HG02840 (cell line): ENCODE data around the gene TICRR.

ENCODE experiments used
- ATAC-seq: cut with Tn5 transposase; IDR thresholded peaks from one replicate; pipeline ENCODE4 v1.9.1; 2021; ENCODE audit warnings: mild to moderate bottlenecking, moderate library complexity, moderate number of reproducible peaks; ENCODE audit not compliant: unreplicated experiment, low FRiP score

Gene TICRR

DNA sequence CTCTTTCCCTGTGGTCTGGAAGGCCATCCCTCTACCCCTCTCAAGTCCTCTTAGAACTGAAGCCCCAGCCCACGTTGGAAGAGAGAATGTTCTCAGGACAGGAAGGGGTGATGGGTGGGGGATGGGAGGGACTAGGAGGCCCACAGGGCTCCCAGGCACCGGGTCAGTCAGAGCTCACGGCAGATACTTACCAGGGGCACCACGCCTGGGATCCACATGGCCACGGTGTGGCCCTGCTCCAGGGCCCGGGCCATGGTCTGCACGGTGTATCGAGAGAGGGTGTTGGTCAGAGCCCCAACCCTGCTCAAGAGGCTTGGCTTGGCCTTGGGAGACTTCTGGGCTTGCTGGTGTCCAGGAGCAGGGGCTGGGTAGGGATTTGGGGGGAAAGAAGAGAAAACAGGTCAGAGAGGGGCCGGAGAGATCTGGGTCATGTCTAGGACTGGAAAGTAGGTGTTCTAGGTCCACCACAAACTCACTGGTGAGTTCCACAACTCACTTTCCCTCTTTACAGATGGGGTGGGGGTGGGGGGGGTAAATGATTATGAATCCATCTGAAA, 94.1 kb downstream of the TICRR start:
- ATAC-seq = no peak

DNA sequence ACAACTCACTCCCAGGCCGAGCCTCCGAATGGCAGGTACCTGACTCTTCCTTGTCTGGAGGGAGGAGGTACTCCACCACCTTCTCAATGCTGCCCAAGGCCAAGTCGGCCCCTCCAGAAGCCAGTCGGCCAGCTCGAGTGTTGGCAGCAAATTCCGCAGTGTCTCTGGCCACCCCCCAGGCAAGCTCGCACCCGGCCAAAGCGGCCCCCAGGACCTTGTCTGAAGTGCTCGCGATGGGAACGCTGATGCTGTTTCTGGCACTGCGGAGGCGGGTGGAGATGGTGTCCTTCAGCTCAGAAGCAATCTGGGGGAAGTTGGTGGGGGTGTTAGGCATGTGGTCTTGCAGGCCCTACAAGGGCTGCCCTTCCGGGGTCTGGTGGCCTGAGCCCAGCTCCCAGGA, 94.7 kb downstream of the TICRR start:
- ATAC-seq = no peak

GRCh38 chr15:89670971-89671560, 95.8 kb downstream of the TICRR start:
- no peak for ATAC-seq

- ATAC-seq = no peak
Measured at GRCh38 chr15:89671687-89672086, 96.4 kb downstream of the TICRR start.

DNA sequence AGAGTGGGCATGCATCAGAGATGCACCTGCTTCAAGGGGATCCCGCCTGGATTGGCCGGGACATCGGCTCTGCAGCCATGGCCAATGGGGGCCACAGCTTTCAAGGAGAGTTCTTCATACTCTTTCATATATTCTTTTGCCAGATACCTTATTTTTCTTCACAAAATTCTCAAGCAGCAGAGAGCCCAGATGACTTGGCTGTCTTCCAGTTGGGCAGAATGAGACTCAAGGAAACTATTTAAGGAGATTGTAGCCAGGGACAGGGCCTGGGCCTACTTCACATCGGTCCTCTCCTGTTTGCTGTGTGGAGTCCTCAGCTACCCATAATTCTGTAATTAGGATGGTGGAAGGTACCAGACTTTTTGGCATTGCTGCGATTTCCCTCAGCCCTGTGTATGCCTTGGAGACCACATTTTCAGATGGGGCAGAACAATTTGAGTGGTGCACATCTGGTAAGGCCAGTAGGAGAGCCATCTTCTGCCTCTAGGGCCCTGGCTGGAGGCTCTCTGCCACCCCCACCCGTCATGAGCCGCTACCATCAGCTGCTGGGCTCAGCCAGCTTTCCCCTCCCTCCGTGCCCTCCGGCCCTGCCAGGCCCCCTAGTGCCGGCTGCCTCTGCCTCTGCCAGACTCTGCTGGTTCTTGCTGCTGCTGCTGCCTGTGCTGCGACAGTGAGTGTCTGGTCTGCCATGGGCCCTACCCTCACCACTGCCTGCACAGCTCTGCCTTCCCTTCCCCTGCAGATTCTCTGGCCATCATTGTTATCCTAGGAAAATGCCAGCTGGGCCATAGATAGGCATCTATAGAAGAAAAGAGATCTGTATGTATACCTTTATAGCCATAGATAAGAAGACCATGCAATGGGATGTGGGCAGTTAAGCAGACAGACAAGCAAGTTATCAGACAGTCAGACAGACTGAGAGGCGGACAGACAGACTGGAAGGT, 97.2 kb downstream of the TICRR start:
- no peak for ATAC-seq

DNA sequence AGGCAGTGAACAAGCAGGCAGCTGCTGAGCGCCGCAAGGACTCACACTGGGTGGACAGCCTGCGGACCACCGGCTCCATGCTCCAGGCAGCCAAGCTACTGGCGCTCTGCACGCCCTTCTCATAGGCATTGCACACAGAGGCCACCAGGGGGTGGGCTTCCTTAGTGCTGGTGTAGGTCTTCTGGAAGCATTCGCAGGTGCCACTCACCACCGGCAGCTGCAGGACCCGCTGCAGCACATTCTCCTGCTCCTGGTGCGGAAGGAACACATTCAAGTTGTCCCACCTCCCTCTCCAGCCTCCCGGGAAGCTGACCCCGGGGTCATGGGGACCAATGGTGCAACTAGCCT, 97.9 kb downstream of the TICRR start:
- no peak for ATAC-seq

DNA sequence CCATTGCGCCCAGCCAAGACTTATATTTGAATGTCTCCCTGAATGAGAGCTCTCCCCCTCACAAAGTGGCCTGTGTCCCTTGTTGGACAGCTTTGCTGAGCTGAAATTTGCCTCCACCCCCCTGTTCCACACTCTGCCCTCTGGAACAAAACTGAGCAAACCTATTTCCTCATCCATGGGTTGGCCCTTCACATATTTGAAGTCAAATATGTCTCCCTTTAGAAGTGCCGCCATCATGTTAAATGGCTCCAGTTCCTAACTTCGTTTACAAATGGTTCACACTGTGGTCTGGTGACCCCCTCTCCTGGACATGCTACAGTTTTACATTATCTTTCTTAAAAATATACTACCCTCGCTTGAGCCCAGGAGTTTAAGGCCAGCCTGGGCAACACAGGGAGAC, 99.3 kb downstream of the TICRR start:
- no peak for ATAC-seq

DNA sequence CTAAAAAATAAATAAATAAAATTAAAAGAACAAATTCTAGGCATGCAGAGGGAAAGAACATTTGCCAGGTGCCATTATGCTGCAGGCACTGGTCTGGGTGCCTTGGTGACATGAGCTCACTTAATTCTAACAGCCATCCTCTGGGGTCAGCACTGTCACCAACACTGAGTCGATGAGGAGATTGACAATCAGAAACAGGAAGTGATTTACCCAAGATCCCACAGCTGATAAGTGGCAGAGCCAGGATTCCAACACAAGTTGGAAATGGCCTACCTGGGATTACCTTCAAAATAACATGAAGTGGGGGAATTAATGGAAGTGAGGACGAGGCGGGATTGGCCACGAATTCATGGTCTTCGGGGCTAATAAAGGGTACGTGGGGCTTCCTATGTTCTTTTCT, 100.3 kb downstream of the TICRR start:
- no peak for ATAC-seq

GRCh38 chr15:89677381-89677780, 102.1 kb downstream of the TICRR start:
- no peak for ATAC-seq
